NCI-H1048 (cell line): Measurements from ENCODE around the gene CTBP1.
"Not testable (repeated sequence)": the region's sequence is repeated elsewhere in the genome, so short reads cannot be mapped to it uniquely, and the experiment has no call there.

ENCODE experiments used
- DNase-seq: peaks from one replicate; lab custom pipeline; 2025; lab: John Stamatoyannopoulos, UW

CTBP1 gene

DNA sequence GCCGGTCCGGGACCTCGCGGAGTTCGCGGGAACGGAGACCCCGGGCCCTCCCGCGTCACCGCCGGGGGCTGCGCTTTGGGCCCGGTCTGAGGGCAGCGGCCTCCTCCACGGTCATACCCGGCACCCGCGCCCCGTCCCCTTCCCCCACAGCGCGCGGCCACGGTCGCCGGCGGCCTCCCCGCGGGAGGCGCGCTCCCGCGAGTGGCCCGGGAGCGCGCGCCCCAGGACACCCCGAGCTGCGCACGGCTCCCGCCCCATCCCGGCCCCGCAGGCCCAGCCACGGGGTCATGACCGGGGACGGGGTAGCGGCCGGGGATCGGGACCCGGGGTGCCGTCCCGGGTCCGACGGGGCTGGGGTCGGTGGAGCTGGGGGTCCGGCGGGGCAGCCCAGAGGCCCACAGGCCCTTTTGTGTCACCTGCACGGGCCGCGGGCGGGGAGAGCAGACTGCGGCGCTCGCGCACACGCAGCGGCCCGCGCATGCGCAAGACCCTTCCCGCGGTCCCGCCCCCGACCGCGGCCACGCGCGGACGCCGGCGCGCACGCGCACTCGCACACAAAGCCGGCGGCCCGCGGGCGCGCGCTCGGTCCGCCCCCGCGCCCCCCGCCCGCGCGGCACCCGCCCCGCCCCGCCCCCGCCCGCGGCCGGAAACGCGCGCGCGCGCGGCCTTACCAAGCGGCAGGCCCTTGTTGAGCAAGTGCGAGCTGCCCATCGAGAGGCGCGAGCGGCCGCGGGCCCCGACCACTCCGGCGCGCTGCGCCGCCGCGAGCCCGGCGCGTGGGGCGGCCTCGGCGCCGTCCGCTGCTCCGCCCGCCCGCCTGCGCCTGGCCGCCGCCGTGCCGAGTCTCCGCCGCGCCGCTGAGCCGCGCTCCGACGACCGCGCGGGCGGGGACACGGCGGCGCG is at the start of gene CTBP1:
CTBP1 (minus strand) TSS at position 886 of the 903 bp plus-strand sequence. CDS start 7,799 bp downstream, outside the sequence.
- DNase-seq = peak; percentile 46

- DNase-seq = no peak
Observed at GRCh38 chr4:1298461-1298860, 49.5 kb upstream of the CTBP1 start.

- no peak for DNase-seq
Observed at GRCh38 chr4:1297456-1298325, 48.8 kb upstream of the CTBP1 start.

DNA sequence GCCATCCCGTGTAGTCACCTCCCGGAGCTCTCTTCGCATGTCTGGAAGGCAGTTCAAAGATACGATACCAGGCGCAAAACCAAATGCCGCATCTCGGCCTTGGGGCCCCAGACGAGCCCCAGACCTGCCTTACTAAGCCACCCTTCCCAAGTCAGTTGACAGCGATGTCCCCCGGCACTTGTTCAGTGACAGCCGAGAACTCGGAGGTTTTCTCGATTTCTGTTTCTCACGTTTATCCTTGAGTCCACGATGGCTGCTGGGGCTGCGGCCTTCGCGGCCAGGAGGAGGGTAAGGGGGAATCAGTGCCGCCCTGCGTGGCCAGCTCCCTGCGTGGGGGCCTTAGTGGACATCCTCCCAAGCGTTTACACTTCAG is 48.1 kb upstream of the CTBP1 start:
- DNase-seq = no peak

- no peak for DNase-seq
Observed at GRCh38 chr4:1296324-1297022, 47.5 kb upstream of the CTBP1 start.

DNA sequence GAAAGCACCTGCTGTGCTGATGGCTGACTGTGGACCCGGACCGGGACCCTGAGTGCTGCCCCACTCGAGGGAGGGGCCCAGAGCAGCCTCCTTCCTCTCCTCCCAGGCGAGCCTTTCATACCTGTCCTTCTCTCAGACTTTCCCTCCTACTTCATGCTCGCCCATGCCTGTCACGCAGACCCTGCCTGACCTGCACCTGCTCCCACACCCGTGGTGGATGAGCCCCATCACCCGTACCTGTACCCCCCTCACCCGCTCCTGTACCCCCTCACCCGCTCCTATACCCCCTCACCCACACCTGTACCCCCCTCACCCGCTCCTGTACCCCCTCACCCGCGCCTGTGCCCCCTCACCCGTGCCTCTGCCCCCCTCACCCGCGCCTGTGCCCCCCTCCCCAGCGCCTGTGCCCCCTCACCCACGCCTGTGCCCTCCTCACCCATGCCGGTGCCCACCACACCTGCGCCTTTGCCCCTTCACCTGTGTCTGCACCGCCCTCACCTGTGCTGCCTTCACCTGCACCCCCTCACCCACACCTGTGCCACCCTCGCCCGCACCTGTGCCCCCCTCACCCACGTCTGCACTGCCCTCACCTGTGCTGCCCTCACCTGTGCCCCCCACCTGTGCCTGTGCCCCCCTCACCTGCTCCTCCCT is 46.6 kb upstream of the CTBP1 start:
- no peak for DNase-seq

DNA sequence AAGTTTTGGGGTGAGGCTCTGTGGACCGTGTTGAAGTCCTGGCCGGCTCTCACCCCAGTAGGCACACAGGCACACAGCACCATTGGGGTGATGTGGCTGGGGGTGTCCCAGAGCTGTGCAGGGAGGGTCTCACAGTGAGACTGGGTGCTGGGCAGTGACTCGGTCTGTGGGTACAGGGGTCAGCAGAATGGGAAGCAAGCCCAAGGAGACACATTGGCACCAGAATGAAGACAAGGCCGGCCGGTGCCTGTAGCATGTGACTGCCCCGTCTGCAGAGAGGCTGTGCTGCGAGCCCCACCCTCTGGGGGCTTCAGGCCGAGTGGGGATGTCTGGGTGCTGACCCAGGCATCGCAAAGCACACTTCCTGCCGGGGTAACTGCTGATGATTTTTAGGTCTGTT is 46.0 kb upstream of the CTBP1 start:
- no peak for DNase-seq

DNA sequence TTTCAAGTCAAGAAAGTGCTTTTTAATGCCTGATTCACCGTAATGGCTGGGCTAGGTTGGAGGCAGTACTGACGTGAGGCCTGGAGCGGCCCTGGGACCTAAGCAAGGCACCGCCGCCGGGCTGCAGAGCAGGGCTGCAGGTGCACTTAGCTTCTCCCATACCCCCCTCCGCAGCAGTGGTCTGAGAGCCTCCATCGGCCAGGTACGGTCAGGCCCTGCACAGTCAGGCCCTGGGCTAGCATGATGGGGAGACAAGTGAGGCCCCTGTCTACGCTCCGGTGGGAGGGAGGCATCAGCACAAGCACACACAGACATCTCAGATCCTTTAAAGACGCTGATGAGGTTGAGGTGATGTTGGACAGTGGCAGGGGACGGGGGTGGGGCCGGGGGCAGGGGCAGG is 45.5 kb upstream of the CTBP1 start:
- no peak for DNase-seq

GRCh38 chr4:1293991-1294390 is 45.1 kb upstream of the CTBP1 start:
- DNase-seq = no peak

- DNase-seq = no peak
Observed at GRCh38 chr4:1293531-1293941, 44.6 kb upstream of the CTBP1 start.

DNA sequence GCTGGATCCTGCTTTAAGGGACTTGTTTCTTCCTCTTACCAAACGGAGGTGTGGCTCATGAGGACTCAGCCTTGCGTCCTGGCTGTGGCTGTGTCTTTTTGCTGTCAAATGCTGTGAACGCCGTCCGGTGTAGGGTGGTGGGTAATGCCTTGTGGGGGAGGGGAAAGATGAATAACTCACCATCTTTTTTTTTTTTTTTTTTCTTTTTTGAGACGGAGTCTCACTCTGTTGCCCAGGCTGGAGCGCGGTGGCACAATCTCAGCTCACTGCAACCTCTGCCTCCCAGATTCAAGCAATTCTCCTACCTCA is 43.7 kb upstream of the CTBP1 start:
- DNase-seq = not testable (repeated sequence)

DNA sequence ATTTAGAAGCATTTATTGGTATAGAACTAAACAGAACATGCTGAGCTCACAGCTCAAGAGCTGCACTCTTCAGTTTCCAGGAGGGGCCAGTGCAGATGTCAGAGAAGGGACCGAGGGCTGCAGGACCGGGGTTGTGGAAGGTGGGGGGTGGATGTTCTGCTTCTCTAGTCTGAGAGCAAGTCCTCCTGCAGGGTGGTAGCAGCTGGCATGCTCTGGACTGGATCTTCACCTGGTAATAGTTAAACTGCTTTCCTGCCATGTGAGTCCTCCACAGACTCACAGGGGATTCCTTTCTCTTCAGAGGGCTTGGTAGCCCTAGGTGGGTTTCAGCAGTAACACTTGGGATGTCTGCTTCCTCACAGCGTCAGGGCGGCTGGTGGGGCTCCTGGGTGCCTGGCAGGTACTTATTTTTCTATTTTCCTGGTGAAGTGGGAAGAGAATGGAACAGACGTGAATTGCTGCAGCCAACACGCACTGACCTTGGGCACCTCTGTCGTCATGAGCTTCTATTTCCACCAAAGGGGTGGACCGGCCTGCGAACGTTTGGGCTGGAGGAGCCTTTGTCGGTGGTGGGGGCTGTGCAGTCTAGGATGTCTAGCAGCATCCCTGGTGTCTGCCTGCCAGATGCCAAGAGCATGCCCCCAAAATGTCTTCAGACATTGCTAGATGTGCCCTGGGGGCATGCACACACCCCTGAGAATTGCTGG is 43.2 kb upstream of the CTBP1 start:
- DNase-seq = no peak

DNA sequence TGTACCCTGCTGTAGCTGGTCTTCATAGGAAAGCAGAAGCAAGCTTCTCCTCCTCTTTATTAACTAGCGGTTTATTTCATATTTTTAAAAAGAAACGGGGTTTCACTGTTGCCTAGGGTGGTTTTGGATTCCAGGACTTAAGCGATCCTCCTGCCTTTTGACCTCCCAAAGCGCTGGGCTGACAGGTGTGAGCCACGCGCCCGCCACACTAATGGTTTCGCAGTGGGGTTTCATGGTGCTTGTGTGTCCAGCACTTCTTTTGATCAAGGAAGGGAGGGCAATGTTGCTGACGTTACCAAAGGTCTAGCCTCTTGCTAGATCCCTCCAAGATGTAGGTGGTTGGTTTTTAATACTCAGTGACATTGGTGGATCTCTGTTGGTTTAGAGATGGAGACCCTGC is 42.2 kb upstream of the CTBP1 start:
- DNase-seq = no peak

- DNase-seq = no peak
Observed at GRCh38 chr4:1290165-1290977, 41.4 kb upstream of the CTBP1 start.

DNA sequence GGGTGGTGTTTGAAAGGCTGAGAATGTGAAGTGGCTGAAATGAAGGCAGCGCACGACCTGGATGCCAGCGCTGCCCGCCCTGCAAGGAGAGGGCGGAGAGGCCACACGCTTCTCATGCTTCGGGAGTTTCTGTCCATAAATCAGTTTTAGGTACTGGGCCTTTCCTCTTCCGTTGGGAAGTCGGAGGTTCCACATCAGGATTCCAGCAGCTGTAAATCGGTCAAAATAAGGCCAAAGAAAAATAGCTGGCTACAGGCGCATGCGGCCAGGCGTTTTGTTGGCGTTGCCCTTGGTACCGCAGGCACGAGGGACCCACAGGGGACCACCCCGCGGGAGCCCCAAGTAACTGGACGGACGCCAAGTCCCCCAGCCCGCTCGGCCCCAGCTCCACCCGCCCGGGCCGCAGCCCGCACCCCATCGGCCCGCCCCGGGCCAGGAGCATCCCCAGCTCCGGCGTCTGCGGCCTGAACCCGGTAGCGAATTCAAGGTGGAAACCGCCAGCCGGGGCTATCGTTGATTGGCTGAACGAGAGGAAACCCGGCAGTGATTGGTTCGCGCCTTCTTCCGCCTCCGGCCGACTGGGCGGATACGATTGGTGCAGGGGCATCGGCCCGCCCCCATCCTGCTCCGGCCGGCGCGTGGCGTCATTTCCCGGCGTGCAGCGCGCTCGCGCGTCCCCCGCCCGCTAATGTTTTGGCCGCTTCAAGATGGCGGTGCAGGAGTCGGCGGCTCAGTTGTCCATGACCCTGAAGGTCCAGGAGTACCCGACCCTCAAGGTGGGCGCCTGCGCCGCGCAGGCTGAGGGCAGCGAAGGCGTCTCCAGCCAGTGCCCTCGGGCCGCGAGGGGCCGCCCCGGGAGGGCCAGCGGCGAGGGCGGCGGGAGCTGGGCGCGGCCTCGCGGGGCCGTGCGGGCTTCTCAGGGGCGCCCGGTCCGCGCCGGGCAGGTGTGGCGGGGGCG is 40.6 kb upstream of the CTBP1 start, which contains the start of gene MAEA:
MAEA (plus strand) TSS at position 685 of the 958 bp plus-strand sequence; CDS start at position 708, 23 bp downstream.
- peak; percentile 90 for DNase-seq

DNA sequence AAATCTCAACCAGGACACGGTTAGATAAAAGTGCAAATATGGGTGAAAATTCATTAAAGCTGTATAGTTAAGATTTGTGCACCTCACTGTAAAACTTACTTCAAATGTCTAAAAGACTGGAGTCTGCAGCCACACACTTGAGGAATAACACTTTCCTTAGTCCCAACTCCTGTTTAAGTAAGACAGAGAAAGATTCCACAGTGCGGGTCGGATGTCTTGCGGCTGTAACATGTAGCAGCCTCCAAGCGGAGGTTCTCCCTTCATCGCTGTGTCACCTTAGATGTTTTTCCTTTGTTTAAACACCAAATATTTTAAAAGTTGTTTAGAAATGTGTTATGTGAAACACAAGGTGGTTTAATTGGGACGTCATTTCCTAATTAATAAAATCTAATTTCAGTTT is 39.9 kb upstream of the CTBP1 start:
- DNase-seq = no peak

GRCh38 chr4:1285790-1286553 is 37.0 kb upstream of the CTBP1 start:
- DNase-seq = no peak

DNA sequence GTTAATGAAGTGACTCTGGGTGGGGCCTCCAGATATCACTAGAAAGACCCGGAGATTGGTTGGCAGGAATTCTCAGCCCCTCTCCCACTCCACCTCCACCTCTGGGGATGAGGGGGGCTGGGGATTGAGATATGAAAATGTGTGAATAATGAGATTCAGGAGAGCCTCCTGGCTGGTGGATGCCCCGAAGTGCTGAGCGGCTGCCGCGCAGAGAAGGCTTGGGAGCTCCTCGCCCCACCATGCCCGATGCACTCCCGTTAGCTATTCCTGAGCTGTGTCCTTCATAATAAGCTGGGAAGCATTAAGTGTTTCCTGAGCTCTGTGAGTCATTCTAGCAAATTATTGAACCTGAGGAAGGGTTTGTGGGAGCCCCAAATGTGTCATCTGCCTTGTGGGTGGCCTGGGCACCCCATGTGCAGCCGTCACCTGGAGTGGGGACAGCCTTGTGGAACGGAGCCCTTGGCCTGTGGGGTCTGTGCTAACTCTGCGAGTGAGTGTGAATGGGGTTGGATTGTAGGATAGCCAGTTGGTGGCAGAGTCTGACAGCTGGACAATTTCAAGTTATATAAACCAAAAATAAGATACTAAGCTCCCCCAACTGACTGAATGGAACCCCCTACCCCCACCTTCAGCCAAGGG is 36.3 kb upstream of the CTBP1 start:
- no peak for DNase-seq
